Left ventricle myocardium inferior (tissue), 1 donor: ENCODE data around the gene PLOD3. TPM values are rescaled to one million over a fixed set of nuclear protein-coding genes. Genes with fewer than 3 reads are reported as not detected.

Experiments
- DNase-seq: peaks from one replicate; pipeline ENCODE4 v3.0.0-alpha.2; 2020
- H3K27ac ChIP-seq: fragments of 200-600 bp; replicated peaks from 2 replicates; pipeline ENCODE4 v1.8.0; 2021
- H3K27me3 ChIP-seq: fragments of 200-600 bp; 2 replicates; pipeline ENCODE4 v1.8.0; 2021; ENCODE audit warnings: low read depth
- H3K36me3 ChIP-seq: fragments of 200-600 bp; 2 replicates; pipeline ENCODE4 v1.8.0; 2021
- H3K4me1 ChIP-seq: fragments of 200-600 bp; 2 replicates; pipeline ENCODE4 v1.8.0; 2021
- H3K4me3 ChIP-seq: fragments of 200-600 bp; 2 replicates; pipeline ENCODE4 v1.8.0; 2021; ENCODE audit warnings: mild to moderate bottlenecking, moderate library complexity
- H3K9me3 ChIP-seq: fragments of 200-600 bp; replicated peaks from 2 replicates; pipeline ENCODE4 v1.8.0; 2021
- CTCF ChIP-seq: fragments of 200-600 bp; IDR thresholded peaks from 2 replicates; pipeline ENCODE4 v1.8.0; 2021; ENCODE audit warnings: antibody characterized with exemption, mild to moderate bottlenecking, borderline replicate concordance
- intact Hi-C: fragments of 100-400 bp; cut with micrococcal nuclease; formaldehyde crosslinking; loops from one replicate; pipeline ENCODE4 v1.11.0; 2022
- total RNA-seq: library from RNA; stranded (reverse); fragmentation: NEBNext Ultra II Directional; extraction: Animal tissue kit (Norgen Biotek cat#: 25700); gene quantifications from one replicate; pipeline ENCODE4 v1.2.1, GENCODE V29; 2021
- donor health status: DM: no; HTN: yes; CAD: no; lungs with severe emphysema.

The PLOD3 gene
- total RNA-seq, 1 donor from 2014 or later, result 38.7 TPM

- no peaks in the 10 kb centered on the region for H3K9me3 ChIP-seq
- intact Hi-C loops, result no loop called here
- H3K4me1 ChIP-seq, result no peaks in the 10 kb centered on the region
- peaks cover 69% of the 10 kb centered on the region for H3K27me3 ChIP-seq
- H3K36me3 ChIP-seq, result no peaks in the 10 kb centered on the region
- H3K27ac ChIP-seq, result no peak overlapping the region
- no peak for DNase-seq
- H3K4me3 ChIP-seq, result no peak overlapping the region
- no peak for TF ChIP-seq CTCF
These were observed 30.4 kb downstream of the PLOD3 start for GRCh38 chr7:101186844-101187428.

GRCh38 chr7:101186194-101186593, 31.2 kb downstream of the PLOD3 start:
- H3K4me1 ChIP-seq, result no peaks in the 10 kb centered on the region
- H3K9me3 ChIP-seq, result no peaks in the 10 kb centered on the region
- no peak for TF ChIP-seq CTCF
- H3K4me3 ChIP-seq, result no peak overlapping the region
- H3K36me3 ChIP-seq, result no peaks in the 10 kb centered on the region
- intact Hi-C loops, result no loop called here
- H3K27ac ChIP-seq, result no peak overlapping the region
- H3K27me3 ChIP-seq, result peaks cover 76% of the 10 kb centered on the region
- no peak for DNase-seq

- intact Hi-C loops, result no loop called here
- DNase-seq, result no peak
- TF ChIP-seq CTCF, result no peak
- Histone ChIP-seq H3K27me3 (peaks cover 84% of the 10 kb centered on the region), H3K9me3 (no peaks in the 10 kb centered on the region), H3K36me3 (no peaks in the 10 kb centered on the region), H3K4me1 (peaks cover under 1% of the 10 kb centered on the region), H3K27ac (no peak overlapping the region), H3K4me3 (no peak overlapping the region)
These were observed 32.0 kb downstream of the PLOD3 start for GRCh38 chr7:101185258-101185839.

GRCh38 chr7:101180130-101180755, 37.1 kb downstream of the PLOD3 start, which contains the start of gene NAT16:
NAT16 (minus strand) TSS chr7:101180293; CDS start chr7:101174807, 5,486 bp downstream.
- Histone ChIP-seq H3K27ac (no peak within 1 kb of the TSS), H3K4me1 (peaks cover 16% of the 10 kb centered on the region), H3K27me3 (peaks cover 100% of the 10 kb centered on the region), H3K36me3 (no peaks in the 10 kb centered on the region), H3K4me3 (peak within 1 kb of the TSS; percentile 14), H3K9me3 (no peaks in the 10 kb centered on the region)
- intact Hi-C loops, result no loop called here
- no peak for DNase-seq
- no peak for TF ChIP-seq CTCF

GRCh38 chr7:101179713-101180112, 37.7 kb downstream of the PLOD3 start:
- H3K36me3 ChIP-seq, result no peaks in the 10 kb centered on the region
- DNase-seq, result no peak
- H3K4me1 ChIP-seq, result peaks cover 16% of the 10 kb centered on the region
- H3K9me3 ChIP-seq, result no peaks in the 10 kb centered on the region
- H3K4me3 ChIP-seq, result peak overlapping the region; percentile 9
- no peak for TF ChIP-seq CTCF
- intact Hi-C loops, result no loop called here
- peaks cover 100% of the 10 kb centered on the region for H3K27me3 ChIP-seq
- no peak overlapping the region for H3K27ac ChIP-seq
